ENCODE data around the gene ETFDH. TPM values are rescaled to one million over a fixed set of nuclear protein-coding genes. Genes with fewer than 3 reads are reported as not detected.
A peak's percentile ranks its signal among the peaks of the same experiment; 100 is the strongest.
"Not testable (repeated sequence)": the region's sequence is repeated elsewhere in the genome, so short reads cannot be mapped to it uniquely, and the experiment has no call there.

The ETFDH gene
- total RNA-seq, 1 donor from 2014 or later = 32.7 TPM

GRCh38 chr4:158678767-158679166 lies 6.7 kb downstream of the ETFDH start:
- DNase-seq (ENCODE audit: low spot score) = no peak

DNA sequence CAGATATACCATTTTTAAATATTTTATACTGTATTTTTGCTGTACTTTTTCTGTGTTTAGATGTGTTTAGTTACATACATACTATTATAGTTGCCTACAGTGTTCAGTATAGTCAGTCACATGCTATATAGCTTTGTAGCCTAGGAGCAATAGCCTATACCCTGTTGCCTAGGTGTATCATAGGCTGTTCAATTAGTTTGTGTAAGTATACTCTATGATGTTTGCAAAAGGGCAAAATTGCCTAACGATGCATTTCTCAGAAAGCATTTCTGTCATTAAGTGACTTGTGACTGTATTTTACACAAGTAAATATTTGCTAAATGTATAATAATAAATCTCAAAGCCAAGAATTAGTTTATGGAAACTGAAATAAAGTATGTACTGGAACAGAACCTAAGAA lies 9.5 kb downstream of the ETFDH start:
- no peak for DNase-seq (ENCODE audit: low spot score)

GRCh38 chr4:158682066-158682465 lies 10.0 kb downstream of the ETFDH start:
- DNase-seq (ENCODE audit: low spot score) = no peak

GRCh38 chr4:158688813-158689212 lies 16.7 kb downstream of the ETFDH start:
- DNase-seq (ENCODE audit: low spot score) = no peak

DNA sequence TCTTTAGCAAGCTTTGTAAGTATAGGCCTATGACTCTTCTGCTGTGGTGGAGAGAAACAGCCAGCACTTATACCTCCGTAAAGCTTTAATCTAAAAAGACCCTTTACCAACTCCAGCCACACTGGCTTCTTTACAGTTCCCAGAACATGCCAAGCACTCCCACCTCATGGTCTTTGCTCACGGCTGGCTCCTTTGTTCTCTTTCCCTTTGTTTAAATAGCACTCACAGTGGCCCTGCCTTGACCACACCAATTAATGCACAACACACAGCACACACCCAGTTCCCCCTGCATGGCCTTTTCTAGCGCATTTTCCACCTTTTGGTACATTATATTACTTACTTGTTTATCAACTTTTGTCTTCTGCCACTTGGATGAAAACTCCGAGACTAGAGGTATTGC lies 32.2 kb downstream of the ETFDH start:
- DNase-seq (ENCODE audit: low spot score) = no peak

- no peak for DNase-seq (ENCODE audit: low spot score)
These were observed 38.7 kb downstream of the ETFDH start for GRCh38 chr4:158710814-158711213.

DNA sequence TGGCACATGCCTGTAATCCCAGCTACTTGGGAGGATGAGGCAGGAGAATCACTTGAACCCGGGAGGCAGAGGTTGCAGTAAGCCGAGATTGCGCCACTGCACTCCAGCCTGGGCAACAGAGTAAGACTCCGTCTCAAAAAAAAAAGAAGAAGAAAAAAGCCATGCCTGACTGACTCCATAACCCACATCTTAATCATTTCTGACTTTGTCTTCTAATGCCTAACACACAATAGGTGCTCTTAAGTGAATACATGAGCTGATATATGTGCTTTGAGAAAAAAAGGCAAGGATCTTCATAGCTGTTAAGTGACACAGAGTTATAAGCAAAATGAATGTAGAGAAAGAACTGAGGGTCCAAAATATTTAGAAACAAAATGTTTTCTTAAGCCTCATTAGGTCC lies 40.5 kb downstream of the ETFDH start:
- DNase-seq (ENCODE audit: low spot score) = not testable (repeated sequence)

DNA sequence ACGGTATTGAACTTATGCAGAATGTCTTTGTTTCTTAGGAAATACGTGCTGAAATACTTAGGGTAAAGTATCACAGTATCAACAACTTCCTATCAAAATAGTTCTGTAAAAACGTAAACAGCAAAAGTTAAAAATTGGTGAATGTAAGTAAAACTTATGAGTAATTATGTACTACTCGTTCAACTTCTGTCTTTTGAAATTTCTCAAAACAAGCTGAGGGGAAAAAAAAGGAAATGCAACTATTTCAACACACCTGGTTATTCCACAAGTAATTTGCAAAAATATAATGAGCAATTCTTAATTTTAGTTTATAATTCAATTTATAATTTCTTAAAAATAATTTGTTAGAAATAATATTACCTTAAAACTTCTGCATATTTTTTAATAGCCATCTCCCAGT lies 42.8 kb downstream of the ETFDH start:
- no peak for DNase-seq (ENCODE audit: low spot score)

- DNase-seq (ENCODE audit: low spot score) = no peak
These were observed 43.7 kb downstream of the ETFDH start for GRCh38 chr4:158715802-158716201.

DNA sequence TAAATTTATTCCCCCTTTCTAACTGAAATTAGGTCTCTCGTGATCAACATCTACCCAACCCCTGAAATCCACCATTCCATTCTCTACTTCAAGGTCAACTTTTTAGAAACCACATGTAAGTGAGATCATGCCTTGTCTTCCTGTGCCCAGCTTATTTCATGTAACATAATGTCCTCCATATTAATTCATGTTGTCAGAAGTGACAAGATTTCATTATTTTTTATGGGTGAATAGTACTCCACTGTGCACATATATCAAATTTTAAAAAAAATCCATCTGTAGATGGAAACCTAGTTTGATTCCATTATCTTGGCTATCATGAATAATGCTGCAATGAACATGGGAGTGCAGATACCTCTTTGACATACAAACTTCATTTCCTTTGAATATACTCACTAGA lies 49.6 kb downstream of the ETFDH start:
- no peak for DNase-seq (ENCODE audit: low spot score)

- no peak for DNase-seq (ENCODE audit: low spot score)
These were observed 50.3 kb downstream of the ETFDH start for GRCh38 chr4:158722291-158722916.

- DNase-seq (ENCODE audit: low spot score) = peak; percentile 85
These were observed 51.1 kb downstream of the ETFDH start, which contains the start of gene PPID for GRCh38 chr4:158722917-158723793. Gene PPID (minus strand): TSS chr4:158723396. CDS start chr4:158723288, 108 bp downstream.

GRCh38 chr4:158724637-158725036 lies 52.5 kb downstream of the ETFDH start:
- DNase-seq (ENCODE audit: low spot score) = no peak

DNA sequence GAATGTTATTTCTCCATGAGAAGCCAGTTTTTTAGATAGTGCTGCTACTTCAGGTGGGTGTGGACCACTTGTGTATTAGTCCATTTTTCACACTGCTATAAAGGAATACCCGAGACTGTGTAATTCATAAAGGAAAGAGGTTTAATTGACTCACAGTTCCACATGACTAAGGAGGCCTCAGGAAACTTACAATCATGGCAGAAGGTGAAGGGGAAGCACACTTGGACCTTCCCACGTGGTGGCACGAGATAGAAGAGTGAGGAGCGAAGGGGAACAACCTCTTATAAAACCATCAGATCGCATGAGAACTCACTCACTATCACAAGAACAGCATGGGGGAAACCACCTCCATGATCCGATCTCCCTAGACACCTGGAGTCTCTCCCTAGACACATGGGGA lies 54.5 kb downstream of the ETFDH start:
- no peak for DNase-seq (ENCODE audit: low spot score)

GRCh38 chr4:158728236-158728635 lies 56.1 kb downstream of the ETFDH start:
- no peak for DNase-seq (ENCODE audit: low spot score)

DNA sequence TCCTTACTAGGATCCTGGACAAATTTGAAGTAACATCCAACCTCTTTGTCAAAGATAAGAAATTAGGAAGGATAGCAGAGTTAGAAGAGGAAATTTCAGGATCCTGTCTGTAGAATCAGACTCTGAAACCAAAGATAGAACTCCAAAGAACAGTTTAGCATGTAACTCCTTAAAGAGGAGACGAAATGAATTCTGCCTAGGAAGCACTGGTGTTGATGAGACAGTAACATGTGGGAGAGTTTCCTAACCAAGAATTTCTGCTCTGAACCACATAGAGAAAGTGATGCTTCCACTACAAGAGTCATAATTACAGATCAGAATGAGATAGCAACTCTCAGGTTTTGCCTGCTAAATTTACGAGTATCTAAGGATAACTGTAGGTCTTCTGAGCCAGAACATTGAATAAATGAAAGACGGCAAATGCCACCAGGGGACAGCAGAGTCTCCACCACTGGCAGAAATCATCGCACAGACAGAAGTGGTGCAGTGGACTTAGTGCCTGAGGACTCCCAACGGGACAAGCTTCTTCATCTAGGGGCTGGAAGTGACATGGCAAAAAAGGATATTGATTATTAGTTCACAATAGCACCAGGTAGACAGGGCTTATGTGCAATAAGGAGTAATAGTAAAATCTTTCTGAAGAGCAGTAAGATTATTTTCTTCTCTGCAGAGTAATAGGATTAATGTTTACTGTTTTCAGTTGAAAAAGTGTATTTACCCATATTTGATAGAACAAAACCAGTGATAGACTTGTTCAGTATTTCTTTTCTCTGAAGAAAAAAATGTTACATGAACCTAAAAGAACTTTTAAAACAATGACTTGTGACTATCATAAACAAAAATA lies 57.8 kb downstream of the ETFDH start:
- peak; percentile 76 for DNase-seq (ENCODE audit: low spot score)

DNA sequence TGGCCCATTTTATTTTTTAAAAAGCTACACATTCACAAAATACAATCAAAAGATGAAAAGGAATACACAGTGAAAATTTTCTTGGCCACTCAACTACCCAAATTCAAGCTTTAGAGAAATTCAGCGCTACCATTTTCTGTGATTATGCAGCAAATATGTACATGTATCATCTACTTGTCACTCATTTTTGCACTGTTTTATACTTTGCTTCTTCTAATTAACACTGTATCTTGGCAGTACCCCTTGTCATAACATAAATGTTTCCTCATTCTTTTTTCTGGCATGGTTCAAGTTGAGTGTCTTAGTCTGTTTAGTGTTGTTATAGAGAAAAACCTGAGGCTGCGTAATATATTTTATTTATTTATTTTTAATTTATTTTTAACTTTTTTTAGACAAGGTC lies 66.8 kb downstream of the ETFDH start:
- DNase-seq (ENCODE audit: low spot score) = no peak

GRCh38 chr4:158739600-158739999 lies 67.5 kb downstream of the ETFDH start:
- no peak for DNase-seq (ENCODE audit: low spot score)

GRCh38 chr4:158741326-158742021 lies 69.4 kb downstream of the ETFDH start:
- DNase-seq (ENCODE audit: low spot score) = no peak

GRCh38 chr4:158746537-158746936 lies 74.4 kb downstream of the ETFDH start:
- DNase-seq (ENCODE audit: low spot score) = not testable (repeated sequence)

GRCh38 chr4:158750379-158750778 lies 78.3 kb downstream of the ETFDH start:
- DNase-seq (ENCODE audit: low spot score) = no peak
